ENCODE results near the gene INSR. TPM values are rescaled to one million over a fixed set of nuclear protein-coding genes. Genes with fewer than 3 reads are reported as not detected.

The INSR gene
- total RNA-seq, 1 donor from 2014 or later = 23.9 TPM

- no peak overlapping the region for H3K4me3 Mint-ChIP-seq (ENCODE audit: unreplicated experiment)
- no peaks in the 10 kb centered on the region for H3K4me1 Mint-ChIP-seq (ENCODE audit: low read depth, unreplicated experiment)
- no peaks in the 10 kb centered on the region for H3K27me3 Mint-ChIP-seq (ENCODE audit: unreplicated experiment)
- H3K27ac Mint-ChIP-seq (ENCODE audit: unreplicated experiment) = no peak overlapping the region
- no peak for TF ChIP-seq CTCF (IDR thresholded peaks at IDR 0.05; ENCODE audit: partially characterized antibody, unreplicated experiment)
- DNase-seq = no peak
- no peaks in the 10 kb centered on the region for H3K9me3 Mint-ChIP-seq (ENCODE audit: unreplicated experiment)
- H3K36me3 Mint-ChIP-seq (ENCODE audit: unreplicated experiment) = no peaks in the 10 kb centered on the region
Measured at GRCh38 chr19:7307590-7308218, 13.5 kb upstream of the INSR start.

- DNase-seq = no peak
- Mint-ChIP-seq H3K27me3 (ENCODE audit: unreplicated experiment) (no peaks in the 10 kb centered on the region), H3K4me1 (ENCODE audit: low read depth, unreplicated experiment) (no peaks in the 10 kb centered on the region), H3K36me3 (ENCODE audit: unreplicated experiment) (no peaks in the 10 kb centered on the region), H3K9me3 (ENCODE audit: unreplicated experiment) (no peaks in the 10 kb centered on the region), H3K4me3 (ENCODE audit: unreplicated experiment) (no peak overlapping the region), H3K27ac (ENCODE audit: unreplicated experiment) (no peak overlapping the region)
- no peak for TF ChIP-seq CTCF (IDR thresholded peaks at IDR 0.05; ENCODE audit: partially characterized antibody, unreplicated experiment)
Measured at GRCh38 chr19:7304200-7304599, 10.0 kb upstream of the INSR start.

- Mint-ChIP-seq H3K4me1 (ENCODE audit: low read depth, unreplicated experiment) (no peaks in the 10 kb centered on the region), H3K9me3 (ENCODE audit: unreplicated experiment) (no peaks in the 10 kb centered on the region), H3K4me3 (ENCODE audit: unreplicated experiment) (no peak overlapping the region), H3K36me3 (ENCODE audit: unreplicated experiment) (no peaks in the 10 kb centered on the region), H3K27ac (ENCODE audit: unreplicated experiment) (no peak overlapping the region), H3K27me3 (ENCODE audit: unreplicated experiment) (no peaks in the 10 kb centered on the region)
- TF ChIP-seq CTCF (IDR thresholded peaks at IDR 0.05; ENCODE audit: partially characterized antibody, unreplicated experiment) = no peak
- no peak for DNase-seq
Measured at GRCh38 chr19:7303470-7303869, 9.3 kb upstream of the INSR start.

GRCh38 chr19:7301525-7301924 is 7.3 kb upstream of the INSR start:
- no peak overlapping the region for H3K27ac Mint-ChIP-seq (ENCODE audit: unreplicated experiment)
- no peak overlapping the region for H3K4me3 Mint-ChIP-seq (ENCODE audit: unreplicated experiment)
- no peaks in the 10 kb centered on the region for H3K4me1 Mint-ChIP-seq (ENCODE audit: low read depth, unreplicated experiment)
- no peak for DNase-seq
- H3K36me3 Mint-ChIP-seq (ENCODE audit: unreplicated experiment) = no peaks in the 10 kb centered on the region
- TF ChIP-seq CTCF (IDR thresholded peaks at IDR 0.05; ENCODE audit: partially characterized antibody, unreplicated experiment) = no peak
- H3K9me3 Mint-ChIP-seq (ENCODE audit: unreplicated experiment) = peaks cover 1% of the 10 kb centered on the region
- no peaks in the 10 kb centered on the region for H3K27me3 Mint-ChIP-seq (ENCODE audit: unreplicated experiment)

GRCh38 chr19:7297742-7298141 is 3.5 kb upstream of the INSR start:
- H3K27ac Mint-ChIP-seq (ENCODE audit: unreplicated experiment) = no peak overlapping the region
- H3K9me3 Mint-ChIP-seq (ENCODE audit: unreplicated experiment) = peaks cover 3% of the 10 kb centered on the region
- H3K27me3 Mint-ChIP-seq (ENCODE audit: unreplicated experiment) = no peaks in the 10 kb centered on the region
- H3K36me3 Mint-ChIP-seq (ENCODE audit: unreplicated experiment) = no peaks in the 10 kb centered on the region
- DNase-seq = no peak
- H3K4me1 Mint-ChIP-seq (ENCODE audit: low read depth, unreplicated experiment) = no peaks in the 10 kb centered on the region
- no peak for TF ChIP-seq CTCF (IDR thresholded peaks at IDR 0.05; ENCODE audit: partially characterized antibody, unreplicated experiment)
- H3K4me3 Mint-ChIP-seq (ENCODE audit: unreplicated experiment) = no peak overlapping the region
